Stimulated activated naive CD4-positive, alpha-beta T cell (primary cell): ENCODE results near the gene MDH1B.
"Not testable (repeated sequence)": the region's sequence is repeated elsewhere in the genome, so short reads cannot be mapped to it uniquely, and the experiment has no call there.

Source experiments
- DNase-seq, 6 experiments: peaks; one replicate each; lab custom pipeline; 2025; lab: John Stamatoyannopoulos, UW

The MDH1B gene

GRCh38 chr2:206766057-206766930 is 1.2 kb upstream of the MDH1B start:
- DNase-seq, result no peak

GRCh38 chr2:206764673-206765241 is 371 bp downstream of the MDH1B start:
- DNase-seq, result no peak

- DNase-seq, result no peak
Measured at GRCh38 chr2:206756816-206757215, 8.3 kb downstream of the MDH1B start.

- no peak for DNase-seq
Measured at GRCh38 chr2:206740800-206741199, 24.3 kb downstream of the MDH1B start.

- DNase-seq, result no peak
Measured at GRCh38 chr2:206739271-206739670, 25.9 kb downstream of the MDH1B start.

GRCh38 chr2:206736935-206737334 is 28.2 kb downstream of the MDH1B start:
- no peak for DNase-seq

- no peak for DNase-seq
Measured at GRCh38 chr2:206733341-206733740, 31.8 kb downstream of the MDH1B start.

GRCh38 chr2:206728277-206729199 is 36.6 kb downstream of the MDH1B start:
- no peak for DNase-seq

GRCh38 chr2:206727287-206727686 is 37.8 kb downstream of the MDH1B start:
- no peak for DNase-seq

GRCh38 chr2:206723288-206723687 is 41.8 kb downstream of the MDH1B start:
- DNase-seq, result no peak

GRCh38 chr2:206721256-206721920 is 43.7 kb downstream of the MDH1B start:
- DNase-seq, result no peak

- DNase-seq, result no peak
Measured at GRCh38 chr2:206718296-206718695, 46.8 kb downstream of the MDH1B start, which contains the start of gene DYTN. Gene DYTN (minus strand): TSS chr2:206718396. CDS start chr2:206718279, 117 bp downstream.

GRCh38 chr2:206716623-206717022 is 48.5 kb downstream of the MDH1B start:
- DNase-seq, result no peak

GRCh38 chr2:206715183-206715582 is 49.9 kb downstream of the MDH1B start:
- not testable (repeated sequence) for DNase-seq

GRCh38 chr2:206713746-206714145 is 51.4 kb downstream of the MDH1B start:
- no peak for DNase-seq

- no peak for DNase-seq
Measured at GRCh38 chr2:206708286-206708685, 56.8 kb downstream of the MDH1B start.

GRCh38 chr2:206707164-206707701 is 57.9 kb downstream of the MDH1B start:
- DNase-seq, result no peak

GRCh38 chr2:206701952-206702605 is 63.0 kb downstream of the MDH1B start:
- DNase-seq, result no peak

GRCh38 chr2:206700156-206700555 is 65.0 kb downstream of the MDH1B start:
- DNase-seq, result no peak

GRCh38 chr2:206698811-206699210 is 66.3 kb downstream of the MDH1B start:
- no peak for DNase-seq

GRCh38 chr2:206696910-206697309 is 68.2 kb downstream of the MDH1B start:
- no peak for DNase-seq
